ENCODE measurements around the gene TRAK1.

TRAK1 gene

GRCh38 chr3:42122261-42123011, 31.3 kb downstream of the TRAK1 start:
- DNase-seq (ENCODE audit: low read depth in 2 of 2): no peak

GRCh38 chr3:42123012-42123581, 31.9 kb downstream of the TRAK1 start:
- DNase-seq (ENCODE audit: low read depth in 2 of 2): no peak

GRCh38 chr3:42123824-42124658, 32.9 kb downstream of the TRAK1 start:
- no peak for DNase-seq (ENCODE audit: low read depth in 2 of 2)

- DNase-seq (ENCODE audit: low read depth in 2 of 2): no peak
Observed at GRCh38 chr3:42127226-42127625, 36.1 kb downstream of the TRAK1 start.

GRCh38 chr3:42128526-42128925, 37.4 kb downstream of the TRAK1 start:
- no peak for DNase-seq (ENCODE audit: low read depth in 2 of 2)

- no peak for DNase-seq (ENCODE audit: low read depth in 2 of 2)
Observed at GRCh38 chr3:42129014-42129953, 38.1 kb downstream of the TRAK1 start.

GRCh38 chr3:42130007-42130328, 38.8 kb downstream of the TRAK1 start:
- no peak for DNase-seq (ENCODE audit: low read depth in 2 of 2)

GRCh38 chr3:42130329-42131070, 39.3 kb downstream of the TRAK1 start:
- DNase-seq (ENCODE audit: low read depth in 2 of 2): no peak

GRCh38 chr3:42133500-42134298, 42.5 kb downstream of the TRAK1 start:
- DNase-seq (ENCODE audit: low read depth in 2 of 2): no peak

GRCh38 chr3:42134867-42135464, 43.8 kb downstream of the TRAK1 start:
- DNase-seq (ENCODE audit: low read depth in 2 of 2): no peak

GRCh38 chr3:42139621-42140453, 48.7 kb downstream of the TRAK1 start:
- no peak for DNase-seq (ENCODE audit: low read depth in 2 of 2)

- no peak for DNase-seq (ENCODE audit: low read depth in 2 of 2)
Observed at GRCh38 chr3:42140665-42141203, 49.6 kb downstream of the TRAK1 start.

GRCh38 chr3:42143440-42143839, 52.3 kb downstream of the TRAK1 start:
- DNase-seq (ENCODE audit: low read depth in 2 of 2): no peak

- DNase-seq (ENCODE audit: low read depth in 2 of 2): no peak
Observed at GRCh38 chr3:42144209-42144608, 53.1 kb downstream of the TRAK1 start.

- no peak for DNase-seq (ENCODE audit: low read depth in 2 of 2)
Observed at GRCh38 chr3:42148086-42148848, 57.1 kb downstream of the TRAK1 start.

- no peak for DNase-seq (ENCODE audit: low read depth in 2 of 2)
Observed at GRCh38 chr3:42148982-42149432, 57.9 kb downstream of the TRAK1 start.

GRCh38 chr3:42149532-42149931, 58.4 kb downstream of the TRAK1 start:
- DNase-seq (ENCODE audit: low read depth in 2 of 2): no peak

GRCh38 chr3:42149975-42150374, 58.8 kb downstream of the TRAK1 start:
- no peak for DNase-seq (ENCODE audit: low read depth in 2 of 2)
